NCI-H524 (cell line): ENCODE results near the gene POU2AF1.
"Not testable (repeated sequence)": the region's sequence is repeated elsewhere in the genome, so short reads cannot be mapped to it uniquely, and the experiment has no call there.

ENCODE experiments used
- DNase-seq, 2 experiments: peaks; one replicate each; lab custom pipeline; 2025; lab: John Stamatoyannopoulos, UW

The POU2AF1 gene

GRCh38 chr11:111344032-111344431 lies 35.0 kb downstream of the POU2AF1 start:
- DNase-seq, result no peak

DNA sequence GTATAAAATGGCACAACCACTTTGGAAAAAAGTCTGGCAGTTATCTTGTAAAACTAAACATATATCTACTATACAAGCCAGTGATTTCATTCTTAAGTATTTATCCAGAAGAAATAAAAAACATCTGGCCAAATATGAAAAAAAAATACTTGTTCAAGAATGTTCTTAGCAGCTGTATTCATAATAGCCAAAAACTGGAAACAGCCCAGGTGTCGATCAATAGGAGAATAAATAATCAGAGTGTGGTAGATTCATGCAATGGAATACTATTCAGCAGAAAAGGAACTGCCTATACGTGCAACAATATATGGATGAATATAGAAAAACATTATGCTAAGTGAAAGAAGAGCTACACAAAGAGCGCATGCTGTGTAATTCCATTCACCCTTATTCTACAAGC lies 36.7 kb downstream of the POU2AF1 start:
- no peak for DNase-seq

DNA sequence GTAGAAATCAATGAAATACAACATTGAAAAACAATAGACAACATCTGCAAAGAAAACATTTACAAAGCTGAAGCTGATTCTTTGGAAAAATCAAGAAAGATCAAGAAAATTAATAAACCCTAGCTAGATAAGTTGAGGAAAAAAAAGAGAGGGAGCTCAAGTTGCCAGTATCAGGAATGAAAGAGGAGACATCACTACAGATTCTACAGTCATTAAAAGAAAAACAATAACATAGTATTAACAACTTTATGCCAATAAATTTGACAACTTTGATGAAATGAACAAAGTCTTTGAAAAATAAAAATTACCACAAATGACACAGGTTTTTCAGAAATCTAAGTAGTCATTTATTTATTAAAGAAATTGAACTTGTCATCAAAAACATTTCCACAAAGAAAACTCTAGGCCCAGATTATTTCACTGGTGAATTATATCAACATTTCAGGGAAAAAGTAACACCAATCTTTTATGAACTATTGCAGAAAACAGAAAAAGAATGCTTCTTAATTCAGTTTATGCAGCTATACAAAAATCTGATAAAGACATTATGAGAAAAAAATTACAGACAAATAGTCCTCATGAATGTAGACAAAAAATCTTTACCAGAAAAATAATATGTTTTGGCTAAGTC lies 39.2 kb downstream of the POU2AF1 start:
- no peak for DNase-seq

- no peak for DNase-seq
Measured at GRCh38 chr11:111336582-111337256, 42.4 kb downstream of the POU2AF1 start.

DNA sequence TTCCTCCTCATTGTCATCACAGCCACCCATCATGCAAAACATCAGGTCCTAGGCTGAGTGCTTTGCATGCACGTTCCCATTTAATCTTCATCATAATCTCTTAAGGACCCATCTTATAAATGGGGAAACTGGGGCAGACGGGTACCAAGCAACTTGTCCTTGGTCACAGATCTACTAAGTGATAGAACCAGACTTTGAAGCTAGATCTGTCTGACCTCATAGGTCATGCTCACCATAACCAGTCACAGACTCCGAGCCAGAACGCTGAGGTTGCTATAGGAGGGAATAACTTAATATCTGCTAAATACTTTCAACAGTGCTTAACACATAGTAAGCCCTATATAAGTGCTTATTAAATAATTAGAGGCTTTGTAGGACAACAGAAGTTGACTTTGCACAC lies 43.0 kb downstream of the POU2AF1 start:
- peak in 1 of 2 experiments; percentile 14 for DNase-seq

GRCh38 chr11:111335549-111335948 lies 43.5 kb downstream of the POU2AF1 start:
- no peak for DNase-seq

GRCh38 chr11:111334532-111335502 lies 44.3 kb downstream of the POU2AF1 start:
- DNase-seq, result peak in 1 of 2 experiments; percentile 44

GRCh38 chr11:111331711-111332479 lies 47.2 kb downstream of the POU2AF1 start:
- no peak for DNase-seq

- no peak for DNase-seq
Measured at GRCh38 chr11:111330234-111330893, 48.7 kb downstream of the POU2AF1 start.

DNA sequence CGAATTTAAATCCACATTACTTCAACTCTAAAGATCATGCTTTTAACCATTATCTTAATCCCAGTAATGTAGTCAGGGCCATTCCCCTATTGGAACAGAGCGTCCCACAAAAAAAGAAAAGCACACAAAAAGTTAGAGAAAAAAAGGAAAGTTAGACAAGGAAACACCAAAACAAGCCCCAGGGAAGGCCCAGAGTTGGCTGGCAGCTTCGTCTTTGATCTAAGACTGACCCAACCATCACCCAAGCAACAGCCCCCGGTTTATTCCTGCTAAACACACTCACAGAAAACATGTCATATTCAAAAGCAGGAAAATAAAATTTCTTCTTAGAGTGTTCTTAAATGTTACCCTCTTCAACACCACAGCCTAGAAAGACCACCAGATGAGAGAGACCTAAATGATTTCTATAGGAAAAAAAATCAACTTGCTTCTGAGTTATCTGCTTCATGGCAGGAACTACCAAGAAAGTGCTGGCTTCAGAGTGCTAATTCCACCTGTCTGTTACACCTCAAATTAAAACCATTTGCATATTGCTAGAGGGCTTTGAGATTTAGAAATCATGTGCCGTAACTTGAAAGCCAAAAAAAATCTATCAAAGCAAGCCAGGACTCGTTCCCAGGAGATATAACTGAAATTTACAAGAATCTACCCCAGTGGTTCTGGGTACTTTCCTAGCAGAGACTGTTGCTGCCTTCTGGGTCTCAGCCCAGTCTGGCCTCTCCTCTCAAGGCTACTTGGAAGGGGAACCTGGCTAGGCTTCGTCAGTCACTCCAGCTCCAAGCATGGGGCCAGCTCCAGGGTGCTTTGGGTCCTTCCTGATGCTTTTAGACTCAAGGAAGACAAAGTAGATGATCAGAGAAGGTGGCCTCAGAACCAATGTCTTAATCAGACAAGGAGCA lies 49.5 kb downstream of the POU2AF1 start:
- DNase-seq, result no peak

DNA sequence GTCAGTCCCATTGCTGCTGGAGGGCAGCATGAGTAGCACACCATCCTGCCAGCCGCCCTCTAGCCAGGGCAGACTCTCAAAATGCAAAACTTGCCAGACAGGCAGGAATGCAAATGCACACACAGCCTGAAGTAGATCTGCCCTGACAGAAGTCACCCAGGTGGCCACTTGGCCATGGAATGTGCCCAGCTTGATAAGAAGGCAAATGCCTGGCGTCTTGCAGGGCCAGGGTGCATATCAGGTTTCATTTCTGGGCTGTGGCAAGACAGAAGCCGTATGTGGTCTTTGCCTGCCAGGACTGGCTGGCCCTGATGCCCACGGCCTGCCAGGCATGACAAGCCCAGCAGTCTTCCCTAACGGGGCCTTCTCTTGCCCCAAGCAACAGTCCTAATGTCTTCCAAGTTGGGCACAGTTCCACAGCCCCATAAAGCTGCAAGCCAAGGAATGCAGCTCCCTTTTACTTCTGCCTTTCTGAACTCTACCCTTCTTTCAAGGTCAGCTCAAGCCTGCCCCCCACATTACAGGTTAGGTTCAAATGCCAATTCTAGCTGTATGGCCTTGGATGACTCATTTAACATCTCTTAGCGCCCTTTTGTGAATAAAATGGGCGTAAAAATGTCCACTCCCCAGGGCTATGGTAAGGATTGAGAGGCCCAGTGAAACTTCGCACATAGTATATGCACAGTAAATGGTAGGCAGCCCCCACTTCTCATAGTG lies 51.0 kb downstream of the POU2AF1 start:
- DNase-seq, result peak; percentile 37 to 76

- DNase-seq, result no peak
Measured at GRCh38 chr11:111326824-111327223, 52.3 kb downstream of the POU2AF1 start.

DNA sequence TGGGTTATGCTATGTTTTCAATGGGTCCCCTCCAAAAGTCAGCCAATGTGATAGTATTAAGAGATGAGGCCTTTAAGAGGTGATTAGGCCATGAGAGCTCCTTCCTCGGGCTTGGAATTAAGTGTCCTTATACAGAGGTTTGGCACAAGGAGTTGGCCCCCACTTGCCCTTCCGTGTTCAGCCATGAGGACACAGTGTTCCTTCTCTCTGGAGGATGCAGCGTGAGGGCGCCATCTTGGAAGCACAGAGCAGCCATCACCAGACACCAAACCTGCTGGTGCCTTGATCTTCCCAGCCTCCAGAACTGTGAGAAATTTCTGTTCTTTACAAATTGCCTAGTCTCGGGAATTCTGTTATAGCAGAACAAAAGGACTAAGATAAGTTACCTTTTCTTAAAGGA lies 53.8 kb downstream of the POU2AF1 start:
- no peak for DNase-seq

DNA sequence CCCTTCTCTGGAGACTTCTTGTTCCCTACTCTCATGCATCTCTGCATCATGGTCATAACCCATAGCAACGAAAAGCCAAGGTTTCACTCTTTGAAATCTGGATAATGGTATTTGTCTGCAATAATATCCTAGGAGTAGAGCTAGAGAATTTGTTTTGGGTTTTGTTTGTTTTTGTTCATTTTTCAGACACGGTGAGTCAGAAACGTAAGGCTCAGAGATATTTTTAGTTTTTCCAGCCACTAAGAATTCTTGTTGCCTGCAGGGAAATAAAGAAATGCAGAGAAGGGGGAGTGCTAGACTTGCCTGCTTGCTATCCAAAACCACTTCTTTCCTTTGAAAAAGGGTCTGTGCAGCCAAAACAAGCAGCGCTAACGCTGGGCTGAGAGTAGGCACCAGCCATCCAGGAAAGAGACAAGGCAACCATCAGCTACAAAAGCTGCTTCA lies 54.8 kb downstream of the POU2AF1 start:
- no peak for DNase-seq

GRCh38 chr11:111322534-111322933 lies 56.5 kb downstream of the POU2AF1 start:
- DNase-seq, result no peak

DNA sequence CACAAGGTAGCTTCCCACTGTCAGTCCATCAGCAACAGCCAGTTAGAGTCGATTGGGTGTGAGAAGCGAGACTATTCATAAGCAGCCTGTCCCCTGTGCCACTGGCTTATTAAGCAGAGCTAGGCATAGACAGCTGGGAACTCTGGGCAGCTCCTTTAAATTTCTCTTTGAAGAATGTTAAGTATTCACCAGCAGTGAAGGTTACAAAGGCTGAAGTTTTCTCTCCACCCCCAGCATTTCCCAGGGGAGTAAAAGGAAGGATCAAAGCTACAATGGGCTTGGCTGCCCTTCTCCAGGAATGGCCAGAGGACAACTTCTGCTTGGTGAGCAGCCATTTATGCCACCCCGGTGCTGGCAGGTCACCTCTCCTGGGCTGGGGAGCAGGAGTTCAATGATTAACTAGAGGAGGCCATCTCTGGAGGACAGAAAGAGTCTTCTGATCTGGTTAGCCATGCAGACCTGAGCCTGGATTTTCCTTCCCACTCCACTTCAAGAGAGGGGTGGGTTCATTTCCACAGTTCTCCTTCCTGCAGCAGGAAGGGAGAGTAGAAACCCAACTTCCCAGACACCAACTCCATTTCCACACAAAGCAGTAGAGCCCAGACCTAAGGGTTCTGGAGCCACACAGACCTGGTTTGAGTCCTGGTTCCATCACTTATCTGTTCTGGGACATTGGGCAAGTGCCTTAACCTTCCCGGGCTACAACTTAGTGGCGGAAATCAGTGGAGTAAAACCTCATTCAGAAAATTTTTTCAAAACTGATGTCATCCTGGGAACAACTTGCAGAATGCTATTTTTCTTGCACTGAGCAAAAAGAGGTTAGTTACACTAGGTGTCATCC lies 58.1 kb downstream of the POU2AF1 start:
- no peak for DNase-seq

GRCh38 chr11:111320199-111320598 lies 58.9 kb downstream of the POU2AF1 start:
- DNase-seq, result not testable (repeated sequence)

GRCh38 chr11:111319296-111319695 lies 59.8 kb downstream of the POU2AF1 start:
- DNase-seq, result no peak

DNA sequence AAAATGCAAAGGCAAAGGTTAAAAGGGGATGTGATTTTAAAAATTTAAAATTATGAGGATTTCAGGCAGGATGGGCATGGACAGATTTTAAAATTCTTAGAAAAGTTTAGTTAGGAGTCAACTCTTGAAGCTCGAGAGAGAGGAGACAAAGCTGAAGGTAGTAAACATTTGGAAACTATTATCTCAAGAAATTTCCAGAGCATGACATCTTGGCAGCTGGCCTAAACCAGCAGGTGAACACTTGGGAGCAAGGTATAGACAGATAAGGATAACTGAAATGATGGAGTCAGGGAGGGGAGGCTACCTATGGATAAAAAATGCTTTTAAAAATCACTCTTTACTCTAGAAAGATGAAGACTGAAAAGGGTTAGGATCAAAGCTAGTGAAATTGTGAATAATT lies 67.0 kb downstream of the POU2AF1 start:
- no peak for DNase-seq
